ENCODE results near the gene DAB2.

The DAB2 gene

GRCh38 chr5:39466846-39467245 is 42.1 kb upstream of the DAB2 start:
- no peak for FAIRE-seq
- TF ChIP-seq, protein P1, sequence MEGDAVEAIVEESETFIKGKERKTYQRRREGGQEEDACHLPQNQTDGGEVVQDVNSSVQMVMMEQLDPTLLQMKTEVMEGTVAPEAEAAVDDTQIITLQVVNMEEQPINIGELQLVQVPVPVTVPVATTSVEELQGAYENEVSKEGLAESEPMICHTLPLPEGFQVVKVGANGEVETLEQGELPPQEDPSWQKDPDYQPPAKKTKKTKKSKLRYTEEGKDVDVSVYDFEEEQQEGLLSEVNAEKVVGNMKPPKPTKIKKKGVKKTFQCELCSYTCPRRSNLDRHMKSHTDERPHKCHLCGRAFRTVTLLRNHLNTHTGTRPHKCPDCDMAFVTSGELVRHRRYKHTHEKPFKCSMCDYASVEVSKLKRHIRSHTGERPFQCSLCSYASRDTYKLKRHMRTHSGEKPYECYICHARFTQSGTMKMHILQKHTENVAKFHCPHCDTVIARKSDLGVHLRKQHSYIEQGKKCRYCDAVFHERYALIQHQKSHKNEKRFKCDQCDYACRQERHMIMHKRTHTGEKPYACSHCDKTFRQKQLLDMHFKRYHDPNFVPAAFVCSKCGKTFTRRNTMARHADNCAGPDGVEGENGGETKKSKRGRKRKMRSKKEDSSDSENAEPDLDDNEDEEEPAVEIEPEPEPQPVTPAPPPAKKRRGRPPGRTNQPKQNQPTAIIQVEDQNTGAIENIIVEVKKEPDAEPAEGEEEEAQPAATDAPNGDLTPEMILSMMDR (IDR thresholded peaks at IDR 0.05; ENCODE audit: insufficient read depth, missing control alignments), result no peak
- DNase-seq (ENCODE audit: insufficient read length, low spot score), result no peak

DNA sequence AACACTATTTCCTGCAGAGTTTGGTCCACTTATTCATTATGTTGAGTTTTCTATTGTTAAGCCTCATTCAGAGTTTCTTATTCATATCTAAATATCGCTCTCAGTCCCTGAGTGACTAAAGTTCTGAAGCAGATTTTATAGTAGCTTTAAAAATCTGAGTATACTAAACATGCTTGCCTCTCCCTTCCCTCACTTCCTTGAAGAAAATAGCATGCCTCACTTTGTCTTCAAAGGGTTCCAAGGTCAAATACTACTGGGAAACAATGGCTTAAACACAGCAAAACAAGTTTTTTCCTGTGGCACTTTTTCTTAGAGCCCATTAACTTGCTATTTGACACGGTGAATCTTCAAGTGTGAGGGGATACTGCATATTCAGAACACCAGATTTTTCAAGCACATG is 41.1 kb upstream of the DAB2 start:
- TF ChIP-seq, protein P1 (IDR thresholded peaks at IDR 0.05; ENCODE audit: insufficient read depth, missing control alignments), result no peak
- FAIRE-seq (no peak), DNase-seq (ENCODE audit: insufficient read length, low spot score) (no peak)

DNA sequence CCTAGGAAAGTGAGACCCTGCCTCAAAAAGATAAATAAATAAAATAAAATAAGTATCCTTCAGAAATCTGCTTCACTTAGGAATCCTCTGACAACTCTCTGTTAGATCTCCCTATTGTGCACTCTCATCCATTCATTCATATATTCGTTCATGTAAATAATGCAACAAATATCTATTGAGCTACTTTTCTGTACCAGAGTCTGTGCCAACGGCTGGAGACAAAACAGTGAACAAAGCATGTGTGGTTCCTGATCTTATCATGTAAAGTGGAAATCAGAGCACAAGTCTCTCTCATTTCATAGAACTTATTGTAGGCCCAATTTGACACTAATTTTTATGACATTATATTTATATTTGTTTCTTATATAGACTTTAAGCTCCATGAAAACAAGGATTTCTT is 40.3 kb upstream of the DAB2 start:
- no peak for FAIRE-seq
- DNase-seq (ENCODE audit: insufficient read length, low spot score), result no peak
- TF ChIP-seq, protein P1 (IDR thresholded peaks at IDR 0.05; ENCODE audit: insufficient read depth, missing control alignments), result no peak

- TF ChIP-seq, protein P1 (IDR thresholded peaks at IDR 0.05; ENCODE audit: insufficient read depth, missing control alignments), result no peak
- no peak for FAIRE-seq
- no peak for DNase-seq (ENCODE audit: insufficient read length, low spot score)
Measured at GRCh38 chr5:39464088-39464487, 39.3 kb upstream of the DAB2 start.

- TF ChIP-seq, protein P1 (IDR thresholded peaks at IDR 0.05; ENCODE audit: insufficient read depth, missing control alignments), result no peak
- no peak for DNase-seq (ENCODE audit: insufficient read length, low spot score)
- FAIRE-seq, result no peak
Measured at GRCh38 chr5:39462211-39462610, 37.4 kb upstream of the DAB2 start.

GRCh38 chr5:39461007-39461682 is 36.4 kb upstream of the DAB2 start:
- FAIRE-seq, result no peak
- TF ChIP-seq, protein P1 (IDR thresholded peaks at IDR 0.05; ENCODE audit: insufficient read depth, missing control alignments), result no peak
- DNase-seq (ENCODE audit: insufficient read length, low spot score), result no peak

- FAIRE-seq (peak; percentile 86), DNase-seq (ENCODE audit: insufficient read length, low spot score) (peak; percentile 25)
- TF ChIP-seq, protein P1 (IDR thresholded peaks at IDR 0.05; ENCODE audit: insufficient read depth, missing control alignments), result no peak
Measured at GRCh38 chr5:39459907-39460306, 35.1 kb upstream of the DAB2 start.
